HEK293 (cell line): ENCODE results near the gene MPDU1.

Experiments used
- TCF7L2 ChIP-seq: IDR thresholded peaks from 2 replicates; pipeline ENCODE4 v1.6.1; 2011; ENCODE audit warnings: low read depth, mild to moderate bottlenecking, inconsistent platforms, low read length, moderate library complexity, borderline replicate concordance
- ZNF248 ChIP-seq: fragments of 450-650 bp; formaldehyde crosslinking; IDR thresholded peaks from 2 replicates; pipeline ENCODE4 v1.5.1; 2017; ENCODE audit warnings: missing biosample characterization, missing genetic modification characterization
- ZNF747 ChIP-seq: fragments of 450-650 bp; formaldehyde crosslinking; IDR thresholded peaks from 2 replicates; pipeline ENCODE4 v1.5.1; 2016; ENCODE audit warnings: missing biosample characterization, missing genetic modification characterization
- ZNF777 ChIP-seq: fragments of 450-650 bp; formaldehyde crosslinking; IDR thresholded peaks from 2 replicates; pipeline ENCODE4 v1.5.1; 2017; ENCODE audit warnings: missing biosample characterization, missing genetic modification characterization, borderline replicate concordance
- TF ChIP-seq, protein P1 (sequence below): fragments of 450-650 bp; formaldehyde crosslinking; IDR thresholded peaks from 2 replicates; pipeline ENCODE4 v1.5.1; 2016; ENCODE audit warnings: missing biosample characterization, missing genetic modification characterization
- TF ChIP-seq, protein P2 (sequence below): fragments of 450-650 bp; formaldehyde crosslinking; IDR thresholded peaks from 2 replicates; pipeline ENCODE4 v1.5.1; 2017; ENCODE audit warnings: missing biosample characterization, missing genetic modification characterization
- TF ChIP-seq, protein P3 (sequence below): fragments of 450-650 bp; formaldehyde crosslinking; IDR thresholded peaks from 2 replicates; pipeline ENCODE4 v1.5.1; 2016; ENCODE audit warnings: missing biosample characterization, missing genetic modification characterization

DNA sequence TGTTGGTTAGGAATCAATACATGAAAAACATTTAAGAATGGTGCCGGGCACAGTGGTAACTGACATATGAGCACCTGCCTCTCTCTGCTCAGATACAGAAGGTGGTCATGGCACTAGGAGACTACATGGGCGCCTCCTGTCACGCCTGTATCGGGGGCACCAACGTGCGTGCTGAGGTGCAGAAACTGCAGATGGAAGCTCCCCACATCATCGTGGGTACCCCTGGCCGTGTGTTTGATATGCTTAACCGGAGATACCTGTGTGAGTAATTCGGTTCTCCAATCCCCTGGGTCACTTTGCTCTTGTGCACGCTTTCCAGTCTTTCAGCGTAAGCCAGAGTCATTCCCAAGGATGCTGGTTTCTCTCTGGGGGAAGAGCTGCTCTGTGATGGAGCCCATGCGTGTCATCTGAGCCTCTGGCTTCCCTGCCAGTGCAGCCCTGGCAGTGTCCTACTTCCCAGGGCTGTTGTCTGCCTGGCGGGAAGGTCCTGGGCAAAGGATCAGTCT lies 7.2 kb upstream of the MPDU1 start:
- TF ChIP-seq, protein P1, sequence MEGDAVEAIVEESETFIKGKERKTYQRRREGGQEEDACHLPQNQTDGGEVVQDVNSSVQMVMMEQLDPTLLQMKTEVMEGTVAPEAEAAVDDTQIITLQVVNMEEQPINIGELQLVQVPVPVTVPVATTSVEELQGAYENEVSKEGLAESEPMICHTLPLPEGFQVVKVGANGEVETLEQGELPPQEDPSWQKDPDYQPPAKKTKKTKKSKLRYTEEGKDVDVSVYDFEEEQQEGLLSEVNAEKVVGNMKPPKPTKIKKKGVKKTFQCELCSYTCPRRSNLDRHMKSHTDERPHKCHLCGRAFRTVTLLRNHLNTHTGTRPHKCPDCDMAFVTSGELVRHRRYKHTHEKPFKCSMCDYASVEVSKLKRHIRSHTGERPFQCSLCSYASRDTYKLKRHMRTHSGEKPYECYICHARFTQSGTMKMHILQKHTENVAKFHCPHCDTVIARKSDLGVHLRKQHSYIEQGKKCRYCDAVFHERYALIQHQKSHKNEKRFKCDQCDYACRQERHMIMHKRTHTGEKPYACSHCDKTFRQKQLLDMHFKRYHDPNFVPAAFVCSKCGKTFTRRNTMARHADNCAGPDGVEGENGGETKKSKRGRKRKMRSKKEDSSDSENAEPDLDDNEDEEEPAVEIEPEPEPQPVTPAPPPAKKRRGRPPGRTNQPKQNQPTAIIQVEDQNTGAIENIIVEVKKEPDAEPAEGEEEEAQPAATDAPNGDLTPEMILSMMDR (tag by site-specific recombination): no peak
- TF ChIP-seq ZNF777 (no peak), ZNF248 (tag by site-specific recombination) (no peak), ZNF747 (tag by site-specific recombination) (no peak), TCF7L2 (no peak)
- TF ChIP-seq, protein P2, sequence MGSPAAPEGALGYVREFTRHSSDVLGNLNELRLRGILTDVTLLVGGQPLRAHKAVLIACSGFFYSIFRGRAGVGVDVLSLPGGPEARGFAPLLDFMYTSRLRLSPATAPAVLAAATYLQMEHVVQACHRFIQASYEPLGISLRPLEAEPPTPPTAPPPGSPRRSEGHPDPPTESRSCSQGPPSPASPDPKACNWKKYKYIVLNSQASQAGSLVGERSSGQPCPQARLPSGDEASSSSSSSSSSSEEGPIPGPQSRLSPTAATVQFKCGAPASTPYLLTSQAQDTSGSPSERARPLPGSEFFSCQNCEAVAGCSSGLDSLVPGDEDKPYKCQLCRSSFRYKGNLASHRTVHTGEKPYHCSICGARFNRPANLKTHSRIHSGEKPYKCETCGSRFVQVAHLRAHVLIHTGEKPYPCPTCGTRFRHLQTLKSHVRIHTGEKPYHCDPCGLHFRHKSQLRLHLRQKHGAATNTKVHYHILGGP (tag by site-specific recombination): no peak
- TF ChIP-seq, protein P3, sequence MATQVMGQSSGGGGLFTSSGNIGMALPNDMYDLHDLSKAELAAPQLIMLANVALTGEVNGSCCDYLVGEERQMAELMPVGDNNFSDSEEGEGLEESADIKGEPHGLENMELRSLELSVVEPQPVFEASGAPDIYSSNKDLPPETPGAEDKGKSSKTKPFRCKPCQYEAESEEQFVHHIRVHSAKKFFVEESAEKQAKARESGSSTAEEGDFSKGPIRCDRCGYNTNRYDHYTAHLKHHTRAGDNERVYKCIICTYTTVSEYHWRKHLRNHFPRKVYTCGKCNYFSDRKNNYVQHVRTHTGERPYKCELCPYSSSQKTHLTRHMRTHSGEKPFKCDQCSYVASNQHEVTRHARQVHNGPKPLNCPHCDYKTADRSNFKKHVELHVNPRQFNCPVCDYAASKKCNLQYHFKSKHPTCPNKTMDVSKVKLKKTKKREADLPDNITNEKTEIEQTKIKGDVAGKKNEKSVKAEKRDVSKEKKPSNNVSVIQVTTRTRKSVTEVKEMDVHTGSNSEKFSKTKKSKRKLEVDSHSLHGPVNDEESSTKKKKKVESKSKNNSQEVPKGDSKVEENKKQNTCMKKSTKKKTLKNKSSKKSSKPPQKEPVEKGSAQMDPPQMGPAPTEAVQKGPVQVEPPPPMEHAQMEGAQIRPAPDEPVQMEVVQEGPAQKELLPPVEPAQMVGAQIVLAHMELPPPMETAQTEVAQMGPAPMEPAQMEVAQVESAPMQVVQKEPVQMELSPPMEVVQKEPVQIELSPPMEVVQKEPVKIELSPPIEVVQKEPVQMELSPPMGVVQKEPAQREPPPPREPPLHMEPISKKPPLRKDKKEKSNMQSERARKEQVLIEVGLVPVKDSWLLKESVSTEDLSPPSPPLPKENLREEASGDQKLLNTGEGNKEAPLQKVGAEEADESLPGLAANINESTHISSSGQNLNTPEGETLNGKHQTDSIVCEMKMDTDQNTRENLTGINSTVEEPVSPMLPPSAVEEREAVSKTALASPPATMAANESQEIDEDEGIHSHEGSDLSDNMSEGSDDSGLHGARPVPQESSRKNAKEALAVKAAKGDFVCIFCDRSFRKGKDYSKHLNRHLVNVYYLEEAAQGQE (tag by site-specific recombination): no peak
